ENCODE results near the gene AR. TPM values are rescaled to one million over a fixed set of nuclear protein-coding genes. Genes with fewer than 3 reads are reported as not detected.

AR gene
- total RNA-seq, 4 donors from 2014 or later: 19.7 to 75.3 (median 46.9) TPM

DNA sequence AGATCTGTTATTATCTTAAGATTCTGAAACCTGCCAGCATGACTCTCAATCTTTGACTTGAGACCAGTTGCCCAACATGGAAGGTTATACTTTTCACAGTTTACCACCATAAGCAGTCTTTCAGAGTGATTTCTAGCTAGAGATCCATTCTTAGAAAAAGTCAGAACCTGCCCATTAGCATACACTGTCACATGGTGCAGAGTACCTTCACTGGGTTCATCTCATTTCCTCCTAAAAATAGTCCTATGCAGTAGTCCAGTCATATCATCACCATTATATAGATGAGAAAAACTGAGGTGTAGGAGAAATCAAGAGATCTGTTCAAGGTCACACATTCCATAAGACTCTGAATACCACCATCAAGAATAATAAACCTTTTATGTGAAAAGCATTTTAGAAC is 153.6 kb downstream of the AR start:
- Histone ChIP-seq H3K4me3 (no peak overlapping the region), H3K36me3 (no peaks in the 10 kb centered on the region), H3K27me3 (no peaks in the 10 kb centered on the region), H3K9me3 (no peaks in the 10 kb centered on the region), H3K27ac (peak overlapping the region in 1 of 2 donors; percentile 49), H3K4me1 (peaks cover 0 to 18% of the 10 kb centered on the region in 2 donors)
- TF ChIP-seq, protein P1, sequence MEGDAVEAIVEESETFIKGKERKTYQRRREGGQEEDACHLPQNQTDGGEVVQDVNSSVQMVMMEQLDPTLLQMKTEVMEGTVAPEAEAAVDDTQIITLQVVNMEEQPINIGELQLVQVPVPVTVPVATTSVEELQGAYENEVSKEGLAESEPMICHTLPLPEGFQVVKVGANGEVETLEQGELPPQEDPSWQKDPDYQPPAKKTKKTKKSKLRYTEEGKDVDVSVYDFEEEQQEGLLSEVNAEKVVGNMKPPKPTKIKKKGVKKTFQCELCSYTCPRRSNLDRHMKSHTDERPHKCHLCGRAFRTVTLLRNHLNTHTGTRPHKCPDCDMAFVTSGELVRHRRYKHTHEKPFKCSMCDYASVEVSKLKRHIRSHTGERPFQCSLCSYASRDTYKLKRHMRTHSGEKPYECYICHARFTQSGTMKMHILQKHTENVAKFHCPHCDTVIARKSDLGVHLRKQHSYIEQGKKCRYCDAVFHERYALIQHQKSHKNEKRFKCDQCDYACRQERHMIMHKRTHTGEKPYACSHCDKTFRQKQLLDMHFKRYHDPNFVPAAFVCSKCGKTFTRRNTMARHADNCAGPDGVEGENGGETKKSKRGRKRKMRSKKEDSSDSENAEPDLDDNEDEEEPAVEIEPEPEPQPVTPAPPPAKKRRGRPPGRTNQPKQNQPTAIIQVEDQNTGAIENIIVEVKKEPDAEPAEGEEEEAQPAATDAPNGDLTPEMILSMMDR (IDR thresholded peaks at IDR 0.05): no peak
- TF ChIP-seq POLR2A (IDR thresholded peaks at IDR 0.05): no peak
- DNase-seq: no peak
- intact Hi-C loops (cut with DNase I; ENCODE audit: low total_unique reads): no loop called here

DNA sequence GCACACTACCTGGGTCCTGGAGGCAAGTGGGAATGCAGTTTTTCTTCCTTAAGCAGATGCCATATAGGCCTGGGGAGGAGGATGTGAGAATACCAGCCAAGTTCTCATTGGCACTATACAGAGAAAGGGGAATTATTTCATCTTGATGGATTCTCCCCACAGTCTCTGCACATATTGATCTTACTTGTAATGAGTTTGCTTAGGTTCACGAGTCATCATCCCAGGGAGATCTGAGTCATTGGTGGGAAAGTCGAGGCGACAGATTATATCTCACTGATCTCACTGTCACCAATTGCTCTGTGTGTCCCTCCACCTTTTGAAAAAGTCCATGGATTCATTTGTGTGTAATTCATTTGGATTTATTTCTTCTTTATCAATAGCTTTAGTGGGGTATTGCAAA is 156.8 kb downstream of the AR start:
- TF ChIP-seq, protein P1 (IDR thresholded peaks at IDR 0.05): no peak
- TF ChIP-seq POLR2A (IDR thresholded peaks at IDR 0.05): no peak
- H3K9me3 ChIP-seq: no peaks in the 10 kb centered on the region
- intact Hi-C loops (cut with DNase I; ENCODE audit: low total_unique reads): no loop called here

DNA sequence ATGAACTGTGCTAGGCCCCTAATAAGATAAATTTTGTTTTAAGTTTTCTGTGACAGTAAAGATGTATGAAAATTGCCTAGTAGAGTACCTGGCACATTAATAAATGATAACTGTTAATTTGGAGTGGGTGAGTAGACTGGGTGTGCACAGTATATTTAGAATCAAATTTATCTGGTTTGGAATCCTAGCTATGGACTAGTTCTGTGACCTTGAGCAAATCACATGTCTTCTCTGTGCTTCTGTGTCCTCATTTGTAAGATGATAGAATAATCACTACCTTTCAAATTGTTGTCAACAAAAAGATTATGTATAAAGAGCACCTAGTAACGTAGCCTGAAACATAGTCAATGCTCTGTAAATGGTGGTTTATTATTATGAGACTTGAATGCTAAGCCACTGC is 170.2 kb downstream of the AR start:
- Histone ChIP-seq H3K4me3 (no peak overlapping the region), H3K27me3 (no peaks in the 10 kb centered on the region), H3K27ac (no peak overlapping the region), H3K9me3 (no peaks in the 10 kb centered on the region), H3K36me3 (no peaks in the 10 kb centered on the region), H3K4me1 (no peaks in the 10 kb centered on the region)
- no peak for DNase-seq
- no peak for TF ChIP-seq POLR2A (IDR thresholded peaks at IDR 0.05)
- TF ChIP-seq, protein P1 (IDR thresholded peaks at IDR 0.05): no peak
- intact Hi-C loops (cut with DNase I; ENCODE audit: low total_unique reads): no loop called here

More for the DNA sequence above, 156.8 kb downstream of the AR start:
- DNase-seq: no peak
- no peak overlapping the region for H3K4me3 ChIP-seq
- no peaks in the 10 kb centered on the region for H3K27me3 ChIP-seq
- H3K4me1 ChIP-seq: peaks cover 0 to 8% of the 10 kb centered on the region in 2 donors
- H3K36me3 ChIP-seq: no peaks in the 10 kb centered on the region
- H3K27ac ChIP-seq: no peak overlapping the region

DNA sequence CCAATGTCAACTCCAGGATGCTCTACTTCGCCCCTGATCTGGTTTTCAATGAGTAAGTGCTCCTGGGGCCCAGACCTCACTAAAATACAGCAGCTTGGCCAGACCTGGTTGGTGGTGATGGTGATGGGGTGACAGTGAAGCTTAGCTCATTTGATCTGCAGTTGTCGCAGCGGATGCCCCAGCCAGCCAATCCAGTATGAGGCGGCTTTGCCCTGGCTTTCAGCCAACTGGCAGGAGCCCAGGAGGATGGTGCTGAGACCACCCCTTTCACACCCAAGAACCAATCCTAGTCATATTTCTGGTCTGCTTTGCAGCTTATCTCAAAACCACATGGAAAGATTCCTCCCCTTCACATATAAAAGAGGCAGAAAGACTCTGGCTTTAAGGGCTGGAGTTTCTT is 173.8 kb downstream of the AR start:
- H3K4me3 ChIP-seq: no peak overlapping the region
- no peaks in the 10 kb centered on the region for H3K9me3 ChIP-seq
- no peak overlapping the region for H3K27ac ChIP-seq
- no peaks in the 10 kb centered on the region for H3K27me3 ChIP-seq
- no peaks in the 10 kb centered on the region for H3K36me3 ChIP-seq
- intact Hi-C loops (cut with DNase I; ENCODE audit: low total_unique reads): no loop called here
- no peak for DNase-seq
- H3K4me1 ChIP-seq: peaks cover 0 to under 1% of the 10 kb centered on the region in 2 donors
- TF ChIP-seq, protein P1 (IDR thresholded peaks at IDR 0.05): no peak
- no peak for TF ChIP-seq POLR2A (IDR thresholded peaks at IDR 0.05)

DNA sequence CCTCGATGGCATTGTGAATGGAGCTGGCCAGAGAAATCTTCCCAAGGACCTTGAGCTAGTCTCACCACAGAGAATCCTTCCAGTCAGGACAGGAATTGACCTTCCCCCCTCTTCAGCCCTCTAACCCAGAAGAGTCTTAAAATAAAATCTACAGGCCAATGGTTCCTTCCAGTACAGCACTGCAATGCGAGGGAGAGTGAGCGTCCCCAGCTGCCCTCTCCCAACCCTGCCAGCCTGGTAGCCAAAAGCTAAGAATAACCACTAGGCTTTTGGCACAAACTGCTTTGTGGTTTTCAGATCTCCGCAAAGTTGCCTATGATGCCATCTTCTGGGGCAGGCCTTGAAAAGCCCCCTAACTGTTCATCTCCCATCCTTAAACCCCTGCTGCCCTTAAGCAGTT is 175.1 kb downstream of the AR start:
- TF ChIP-seq, protein P1 (IDR thresholded peaks at IDR 0.05): no peak
- TF ChIP-seq POLR2A (IDR thresholded peaks at IDR 0.05): no peak

More for the DNA sequence above, 175.1 kb downstream of the AR start:
- Histone ChIP-seq H3K27ac (no peak overlapping the region), H3K9me3 (no peaks in the 10 kb centered on the region), H3K4me1 (peaks cover 0 to 4% of the 10 kb centered on the region in 2 donors), H3K4me3 (no peak overlapping the region), H3K36me3 (no peaks in the 10 kb centered on the region), H3K27me3 (no peaks in the 10 kb centered on the region)
- intact Hi-C loops (cut with DNase I; ENCODE audit: low total_unique reads): no loop called here
- no peak for DNase-seq
